IPS DF 6.9 (cell line): ENCODE results near the gene DIPK1B.

Experiments used
- DNase-seq: peaks from one replicate; pipeline ENCODE4 v3.0.0-alpha.2; 2013; ENCODE audit warnings: low read depth, low spot score
- H3K27ac ChIP-seq: one replicate; pipeline ENCODE4 v1.5.1; 2013; ENCODE audit warnings: low read length, control low read depth
- H3K27me3 ChIP-seq: 2 replicates; pipeline ENCODE4 v1.6.1; 2013; ENCODE audit warnings: mild to moderate bottlenecking, low read length; ENCODE audit not compliant: control insufficient read depth, insufficient read depth
- H3K36me3 ChIP-seq: 2 replicates; pipeline ENCODE4 v1.6.1; 2013; ENCODE audit warnings: low read length; ENCODE audit not compliant: control insufficient read depth, insufficient read depth
- H3K4me1 ChIP-seq: 2 replicates; pipeline ENCODE4 v1.6.1; 2013; ENCODE audit warnings: low read length; ENCODE audit not compliant: control insufficient read depth, insufficient read depth
- H3K4me3 ChIP-seq: 2 replicates; pipeline ENCODE4 v1.5.1; 2013; ENCODE audit warnings: mild to moderate bottlenecking, low read length
- H3K9me3 ChIP-seq: 2 replicates; pipeline ENCODE4 v1.6.1; 2013; ENCODE audit warnings: low read length, inconsistent platforms; ENCODE audit not compliant: control insufficient read depth, insufficient read depth
- WGBS: extraction: QIAGEN DNeasy Blood & Tissue Kit; methylation state at CpG from one replicate; pipeline ENCODE4 v1.1.7; 2013; ENCODE audit warnings: mixed read lengths, missing lambda C conversion rate; ENCODE audit not compliant: insufficient read length, insufficient coverage; 5-methylcytosine and 5-hydroxymethylcytosine counted together

Gene DIPK1B

DNA sequence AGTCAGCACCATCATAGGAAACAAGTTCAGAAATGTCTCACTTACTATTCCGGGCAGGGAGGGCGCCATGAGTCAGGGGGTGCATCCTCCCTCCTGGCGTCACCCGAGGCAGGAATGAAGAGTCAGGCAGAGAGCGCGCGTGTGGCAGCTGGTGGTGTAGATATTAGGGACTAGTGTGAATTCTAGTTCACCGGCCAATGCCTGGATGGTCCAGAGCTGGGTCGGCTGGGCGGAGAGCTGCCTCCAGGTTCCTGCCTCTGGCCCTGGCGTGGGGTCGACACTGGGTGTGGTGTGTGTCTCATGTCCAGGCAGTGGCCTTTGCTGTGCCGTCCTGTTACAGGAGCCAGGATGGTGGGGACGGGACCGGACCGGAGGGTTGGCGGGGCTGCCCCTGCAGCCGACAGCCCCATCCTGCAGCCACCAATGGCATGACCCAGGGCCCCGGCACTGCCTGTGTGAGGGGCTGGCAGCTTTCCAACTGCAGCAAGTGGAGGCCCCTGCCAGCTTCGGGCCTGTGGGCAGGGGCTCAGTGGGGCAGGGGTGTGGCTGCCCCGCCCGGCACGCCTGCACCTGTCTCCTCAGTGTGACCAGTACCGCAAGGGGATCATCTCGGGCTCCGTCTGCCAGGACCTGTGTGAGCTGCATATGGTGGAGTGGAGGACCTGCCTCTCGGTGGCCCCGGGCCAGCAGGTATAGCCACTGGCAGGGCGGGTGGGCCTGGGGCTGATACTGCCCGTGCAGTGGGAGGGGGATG, 9.1 kb downstream of the DIPK1B start:
- Histone ChIP-seq H3K4me3 (no peak overlapping the region), H3K27ac (no peak overlapping the region), H3K36me3 (peaks cover 30% of the 10 kb centered on the region), H3K9me3 (no peaks in the 10 kb centered on the region), H3K27me3 (no peaks in the 10 kb centered on the region), H3K4me1 (no peaks in the 10 kb centered on the region; the same call in 1 of the 2 replicates)
- WGBS, result no CpG with 5 or more reads among the region's 30 CpGs
- DNase-seq, result no peak

DNA sequence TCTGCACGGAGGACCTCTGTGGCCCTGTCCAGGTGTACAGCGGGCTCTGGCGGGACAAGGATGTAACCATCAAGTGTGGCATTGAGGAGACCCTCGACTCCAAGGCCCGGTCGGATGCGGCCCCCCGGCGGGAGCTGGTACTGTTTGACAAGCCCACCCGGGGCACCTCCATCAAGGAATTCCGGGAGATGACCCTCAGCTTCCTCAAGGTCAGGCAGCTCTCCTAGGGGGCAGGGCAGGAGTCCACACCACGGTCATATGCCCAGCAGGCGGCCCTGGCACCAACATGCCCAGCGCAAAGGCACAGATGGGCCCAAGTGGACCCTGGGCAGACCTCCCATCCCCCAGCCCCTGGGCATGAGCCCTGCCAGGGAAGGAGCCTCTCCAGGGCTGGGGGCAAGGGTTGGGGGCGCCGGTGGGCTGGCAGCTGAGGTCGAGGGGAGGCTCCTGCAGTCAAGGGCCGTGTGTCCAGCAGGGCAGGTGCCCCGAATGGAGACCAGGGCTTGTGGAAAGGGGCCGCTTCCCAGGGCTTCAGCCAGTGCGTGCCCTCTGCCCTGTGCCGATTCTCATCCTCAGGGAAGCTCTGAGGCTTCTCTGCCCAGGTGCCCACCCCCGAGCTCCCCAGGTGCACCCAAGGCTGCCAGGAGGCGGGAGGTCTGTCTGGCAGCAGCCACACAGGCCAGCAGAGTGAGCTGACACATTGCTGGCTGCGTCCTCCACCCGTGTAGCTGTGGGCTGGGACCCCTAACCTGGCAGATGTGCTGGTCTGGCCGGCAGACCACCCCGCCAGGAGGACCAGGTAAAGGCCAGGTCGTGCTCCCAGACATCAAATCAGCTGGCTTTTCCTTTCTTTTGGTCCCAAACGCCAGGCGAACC, 10.0 kb downstream of the DIPK1B start:
- H3K4me3 ChIP-seq, result no peak overlapping the region
- no peaks in the 10 kb centered on the region; the same call in 1 of the 2 replicates for H3K4me1 ChIP-seq
- WGBS, result no CpG with 5 or more reads among the region's 31 CpGs
- H3K9me3 ChIP-seq, result no peaks in the 10 kb centered on the region
- H3K36me3 ChIP-seq, result peaks cover 33% of the 10 kb centered on the region
- no peaks in the 10 kb centered on the region for H3K27me3 ChIP-seq
- DNase-seq, result no peak
- no peak overlapping the region for H3K27ac ChIP-seq

DNA sequence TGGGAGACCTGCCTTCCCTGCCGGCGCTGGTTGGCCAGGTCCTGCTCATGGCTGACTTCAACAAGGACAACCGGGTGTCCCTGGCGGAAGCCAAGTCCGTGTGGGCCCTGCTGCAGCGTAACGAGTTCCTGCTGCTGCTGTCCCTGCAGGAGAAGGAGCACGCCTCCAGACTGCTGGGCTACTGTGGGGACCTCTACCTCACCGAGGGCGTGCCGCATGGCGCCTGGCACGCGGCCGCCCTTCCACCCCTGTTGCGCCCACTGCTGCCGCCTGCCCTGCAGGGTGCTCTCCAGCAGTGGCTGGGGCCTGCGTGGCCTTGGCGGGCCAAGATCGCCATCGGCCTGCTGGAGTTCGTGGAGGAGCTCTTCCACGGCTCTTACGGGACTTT, 10.6 kb downstream of the DIPK1B start:
- peaks cover 33% of the 10 kb centered on the region for H3K36me3 ChIP-seq
- H3K27ac ChIP-seq, result no peak overlapping the region
- H3K9me3 ChIP-seq, result no peaks in the 10 kb centered on the region
- DNase-seq, result no peak
- no peak overlapping the region for H3K4me3 ChIP-seq
- no peaks in the 10 kb centered on the region; the same call in 1 of the 2 replicates for H3K4me1 ChIP-seq
- no peaks in the 10 kb centered on the region for H3K27me3 ChIP-seq
- no CpG with 5 or more reads among the region's 24 CpGs for WGBS

DNA sequence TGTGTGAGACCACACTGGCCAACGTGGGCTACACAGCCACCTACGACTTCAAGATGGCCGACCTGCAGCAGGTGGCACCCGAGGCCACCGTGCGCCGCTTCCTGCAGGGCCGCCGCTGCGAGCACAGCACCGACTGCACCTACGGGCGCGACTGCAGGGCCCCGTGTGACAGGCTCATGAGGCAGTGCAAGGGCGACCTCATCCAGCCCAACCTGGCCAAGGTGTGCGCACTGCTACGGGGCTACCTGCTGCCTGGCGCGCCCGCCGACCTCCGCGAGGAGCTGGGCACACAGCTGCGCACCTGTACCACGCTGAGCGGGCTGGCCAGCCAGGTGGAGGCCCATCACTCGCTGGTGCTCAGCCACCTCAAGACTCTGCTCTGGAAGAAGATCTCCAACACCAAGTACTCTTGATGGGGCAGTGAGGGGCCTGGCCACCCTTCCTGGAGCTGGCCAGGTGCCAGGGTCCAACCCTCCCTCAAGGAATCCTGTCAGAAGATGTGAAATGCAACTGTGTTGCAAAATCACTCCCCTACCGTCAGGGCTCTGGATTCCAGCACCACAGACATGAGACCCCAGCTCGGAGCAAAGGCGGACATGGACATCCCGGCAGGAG, 11.1 kb downstream of the DIPK1B start:
- no peak overlapping the region for H3K27ac ChIP-seq
- H3K4me1 ChIP-seq, result no peaks in the 10 kb centered on the region; the same call in 1 of the 2 replicates
- H3K9me3 ChIP-seq, result no peaks in the 10 kb centered on the region
- WGBS, result no CpG with 5 or more reads among the region's 32 CpGs
- H3K4me3 ChIP-seq, result no peak overlapping the region
- H3K36me3 ChIP-seq, result peaks cover 33% of the 10 kb centered on the region
- DNase-seq, result no peak
- H3K27me3 ChIP-seq, result no peaks in the 10 kb centered on the region

DNA sequence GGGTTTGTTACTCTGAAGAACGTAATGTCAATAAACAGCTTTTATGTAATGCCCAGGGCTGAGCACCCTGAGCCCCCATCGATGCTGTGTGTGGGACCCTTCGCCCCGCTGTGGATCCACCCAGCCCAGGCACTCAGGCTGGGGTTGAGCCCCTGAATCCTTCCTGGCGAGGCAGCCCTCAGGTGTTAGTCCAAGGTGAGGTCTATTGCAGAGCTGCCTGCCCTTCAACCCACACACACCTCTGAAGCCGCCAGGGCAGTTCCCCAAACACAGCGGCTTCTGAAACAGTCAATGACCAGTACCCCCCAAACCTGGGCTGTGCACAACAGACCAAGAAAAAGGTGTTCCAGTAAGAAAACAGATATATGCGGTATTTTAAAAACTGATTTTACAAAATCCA, 11.6 kb downstream of the DIPK1B start:
- WGBS, result no CpG with 5 or more reads among the region's 8 CpGs
- Histone ChIP-seq H3K27ac (no peak overlapping the region), H3K27me3 (no peaks in the 10 kb centered on the region), H3K36me3 (peaks cover 33% of the 10 kb centered on the region), H3K9me3 (no peaks in the 10 kb centered on the region), H3K4me3 (no peak overlapping the region), H3K4me1 (no peaks in the 10 kb centered on the region; the same call in 1 of the 2 replicates)
- no peak for DNase-seq

DNA sequence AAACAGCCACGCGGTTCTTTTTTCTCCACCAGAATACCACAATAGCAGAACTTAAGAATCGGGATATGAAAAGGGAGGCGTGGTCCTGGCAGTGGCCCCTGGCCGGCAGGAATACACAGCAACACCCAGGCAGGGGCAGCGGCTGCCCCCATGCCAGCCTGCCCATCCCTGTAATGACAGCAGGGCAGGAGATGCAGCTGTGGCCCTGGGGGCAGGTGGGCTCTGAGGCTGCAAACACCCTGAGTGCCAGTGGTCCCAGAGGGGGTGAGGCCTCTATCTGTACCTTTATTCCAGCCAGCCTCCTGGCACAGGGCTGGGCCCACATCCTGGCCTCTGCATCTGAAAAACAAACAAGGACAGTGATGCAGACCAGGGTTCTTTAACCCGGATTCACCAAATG, 12.4 kb downstream of the DIPK1B start:
- no peak overlapping the region for H3K4me3 ChIP-seq
- no peaks in the 10 kb centered on the region; the same call in 1 of the 2 replicates for H3K4me1 ChIP-seq

DNA sequence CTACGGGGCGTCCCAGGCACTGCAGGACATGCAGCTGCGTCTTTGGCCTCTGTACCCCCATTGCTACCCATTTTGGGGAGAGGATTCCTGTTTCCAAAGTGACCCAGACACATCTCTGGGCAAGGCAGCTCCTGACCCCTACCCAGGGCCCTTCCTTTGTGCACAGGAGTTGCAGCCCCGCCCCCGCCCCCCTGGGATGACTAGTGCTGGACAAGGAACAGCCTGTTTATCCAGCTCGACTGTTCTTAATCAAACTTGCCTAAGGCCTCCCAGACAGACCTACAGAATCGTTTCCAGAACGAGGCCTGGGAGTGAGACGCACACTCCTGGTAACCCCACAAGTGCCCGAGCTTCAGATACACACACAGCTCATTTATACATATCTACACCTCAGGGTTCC, 13.2 kb downstream of the DIPK1B start:
- Histone ChIP-seq H3K27ac (no peak overlapping the region), H3K9me3 (no peaks in the 10 kb centered on the region), H3K4me3 (no peak overlapping the region), H3K36me3 (peaks cover 33% of the 10 kb centered on the region), H3K27me3 (no peaks in the 10 kb centered on the region), H3K4me1 (no peaks in the 10 kb centered on the region; the same call in 1 of the 2 replicates)
- WGBS, result no CpG with 5 or more reads among the region's 10 CpGs
- no peak for DNase-seq

More for the DNA sequence above, 12.4 kb downstream of the DIPK1B start:
- no peaks in the 10 kb centered on the region for H3K9me3 ChIP-seq
- peaks cover 33% of the 10 kb centered on the region for H3K36me3 ChIP-seq
- whole genome bisulfite sequencing, result no CpG with 5 or more reads among the region's 7 CpGs
- no peak for DNase-seq
- H3K27ac ChIP-seq, result no peak overlapping the region
- H3K27me3 ChIP-seq, result no peaks in the 10 kb centered on the region

DNA sequence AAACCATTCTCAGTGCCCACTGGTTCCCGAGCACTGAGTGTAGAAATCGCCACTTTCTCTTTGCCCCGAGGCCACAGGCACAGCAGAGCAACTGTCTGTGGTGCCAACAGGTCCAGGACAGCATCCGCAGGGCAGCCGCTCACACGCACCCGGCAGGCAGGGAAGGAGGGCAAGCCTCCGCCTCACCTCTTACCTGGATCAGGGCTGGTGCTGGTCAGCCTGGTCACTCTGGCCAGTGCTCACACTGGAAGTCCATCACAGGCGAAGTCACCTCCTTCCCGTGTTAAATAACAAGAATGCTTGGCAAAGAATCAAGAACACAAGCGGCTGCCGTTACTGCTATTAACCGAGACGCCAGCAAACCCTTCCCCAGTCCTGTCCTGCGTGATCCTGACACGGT, 13.7 kb downstream of the DIPK1B start:
- Histone ChIP-seq H3K27ac (no peak overlapping the region), H3K9me3 (no peaks in the 10 kb centered on the region), H3K27me3 (no peaks in the 10 kb centered on the region), H3K4me1 (no peaks in the 10 kb centered on the region), H3K36me3 (peaks cover 33% of the 10 kb centered on the region), H3K4me3 (no peak overlapping the region)
- no peak for DNase-seq
- WGBS, result no CpG with 5 or more reads among the region's 16 CpGs

DNA sequence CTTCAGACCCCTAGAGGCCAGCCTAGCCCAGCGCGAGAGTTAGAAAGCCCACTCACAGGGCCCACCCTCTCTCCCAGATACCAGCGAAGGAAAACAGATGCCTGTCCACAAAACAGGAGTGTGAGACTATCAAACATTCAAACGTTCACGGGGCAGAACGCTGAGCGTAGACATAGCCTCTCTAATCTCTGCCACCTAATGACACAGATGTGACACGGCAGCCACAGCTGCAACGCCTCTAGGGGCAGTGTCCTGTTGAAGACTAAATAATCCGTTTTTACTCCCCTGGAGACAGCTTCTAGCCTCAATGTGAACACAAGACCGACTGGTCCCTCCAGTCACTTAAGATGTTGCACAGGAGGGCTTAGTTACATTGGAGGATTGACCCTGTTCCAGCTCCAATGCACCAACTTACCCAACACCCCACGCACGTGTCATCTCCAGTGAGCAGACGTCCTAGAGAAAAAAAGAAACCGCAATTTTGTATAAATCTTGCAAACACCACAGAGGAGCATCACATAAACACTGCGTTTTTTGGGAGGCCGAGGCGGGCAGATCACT, 14.3 kb downstream of the DIPK1B start:
- no peaks in the 10 kb centered on the region for H3K9me3 ChIP-seq
- H3K4me3 ChIP-seq, result peak overlapping the region; percentile 7; the same call in 1 of the 2 replicates
- peaks cover 30% of the 10 kb centered on the region for H3K36me3 ChIP-seq
- WGBS, result no CpG with 5 or more reads among the region's 18 CpGs
- no peaks in the 10 kb centered on the region for H3K27me3 ChIP-seq
- H3K27ac ChIP-seq, result no peak overlapping the region
- no peaks in the 10 kb centered on the region for H3K4me1 ChIP-seq
- no peak for DNase-seq

DNA sequence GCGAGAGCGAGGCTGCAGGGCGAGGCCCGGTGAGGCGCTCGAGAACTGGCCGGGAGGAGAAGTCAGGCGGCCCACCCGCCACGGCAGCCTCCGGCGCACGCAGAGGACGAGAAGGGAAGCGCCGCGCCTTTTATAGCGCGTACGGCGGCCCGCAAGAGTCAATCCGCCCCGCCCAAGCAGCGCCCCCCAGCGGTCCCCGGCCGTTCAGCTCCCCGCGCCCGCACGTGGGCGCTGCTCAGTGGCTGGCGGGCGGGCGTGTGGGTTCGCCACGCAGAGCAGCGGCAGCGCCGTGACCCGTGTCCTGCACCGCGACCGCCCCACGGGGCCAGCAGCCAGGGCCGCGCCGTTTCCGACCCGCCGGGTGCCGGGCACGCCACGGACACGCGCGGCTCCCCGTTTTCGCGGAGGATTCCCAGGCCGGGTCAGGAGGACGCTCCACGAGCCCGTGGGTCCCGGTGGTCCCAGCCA, 15.7 kb downstream of the DIPK1B start:
- H3K27me3 ChIP-seq, result no peaks in the 10 kb centered on the region
- H3K4me1 ChIP-seq, result no peaks in the 10 kb centered on the region
- peak overlapping the region; percentile 77 for H3K4me3 ChIP-seq
- H3K27ac ChIP-seq, result no peak overlapping the region
- WGBS, result no CpG with 5 or more reads among the region's 66 CpGs
- no peaks in the 10 kb centered on the region for H3K9me3 ChIP-seq
- no peak for DNase-seq
- H3K36me3 ChIP-seq, result peaks cover 23% of the 10 kb centered on the region
